HL-60 (cell line): ENCODE results near the gene IMMP2L.

Source experiments
- DNase-seq, 2 experiments: peaks; one replicate each; pipeline ENCODE4 v3.0.0-alpha.2; 2010 to 2020; ENCODE audit warnings: low read depth in 1 of 2, low spot score in 1 of 2
- H3K27ac ChIP-seq: fragments of 250-450 bp; sonication (Bioruptor Pico); replicated peaks from 2 replicates; pipeline ENCODE4 v1.5.1; 2020; ENCODE audit warnings: mild to moderate bottlenecking, moderate library complexity
- H3K27me3 ChIP-seq: fragments of 250-450 bp; sonication (Bioruptor Pico); 2 replicates; pipeline ENCODE4 v1.5.1; 2021; ENCODE audit warnings: mild to moderate bottlenecking, moderate library complexity; ENCODE audit not compliant: insufficient read depth, poor library complexity, severe bottlenecking
- H3K4me3 ChIP-seq: replicated peaks from 2 replicates; pipeline ENCODE4 v1.5.1; 2011; ENCODE audit warnings: mild to moderate bottlenecking, control low read depth, low read length; ENCODE audit not compliant: insufficient read depth
- GABPA ChIP-seq: IDR thresholded peaks from 2 replicates; pipeline ENCODE4 v1.6.1; 2012; ENCODE audit warnings: low read depth
- POLR2AphosphoS5 ChIP-seq: IDR thresholded peaks from 2 replicates; pipeline ENCODE4 v1.6.1; 2012; ENCODE audit warnings: low read depth
- SPI1 ChIP-seq: IDR thresholded peaks from 2 replicates; pipeline ENCODE4 v1.6.1; 2012; ENCODE audit warnings: low read depth, mild to moderate bottlenecking, borderline replicate concordance
- TF ChIP-seq, protein P1 (sequence below): IDR thresholded peaks from 2 replicates; pipeline ENCODE4 v1.6.1; 2012; ENCODE audit warnings: low read depth; ENCODE audit not compliant: insufficient replicate concordance
- TF ChIP-seq, protein P2 (sequence below): IDR thresholded peaks from one replicate; pipeline ENCODE4 v1.5.1; 2011; ENCODE audit warnings: low read length, control low read depth, inconsistent platforms; ENCODE audit not compliant: insufficient read depth

The IMMP2L gene

DNA sequence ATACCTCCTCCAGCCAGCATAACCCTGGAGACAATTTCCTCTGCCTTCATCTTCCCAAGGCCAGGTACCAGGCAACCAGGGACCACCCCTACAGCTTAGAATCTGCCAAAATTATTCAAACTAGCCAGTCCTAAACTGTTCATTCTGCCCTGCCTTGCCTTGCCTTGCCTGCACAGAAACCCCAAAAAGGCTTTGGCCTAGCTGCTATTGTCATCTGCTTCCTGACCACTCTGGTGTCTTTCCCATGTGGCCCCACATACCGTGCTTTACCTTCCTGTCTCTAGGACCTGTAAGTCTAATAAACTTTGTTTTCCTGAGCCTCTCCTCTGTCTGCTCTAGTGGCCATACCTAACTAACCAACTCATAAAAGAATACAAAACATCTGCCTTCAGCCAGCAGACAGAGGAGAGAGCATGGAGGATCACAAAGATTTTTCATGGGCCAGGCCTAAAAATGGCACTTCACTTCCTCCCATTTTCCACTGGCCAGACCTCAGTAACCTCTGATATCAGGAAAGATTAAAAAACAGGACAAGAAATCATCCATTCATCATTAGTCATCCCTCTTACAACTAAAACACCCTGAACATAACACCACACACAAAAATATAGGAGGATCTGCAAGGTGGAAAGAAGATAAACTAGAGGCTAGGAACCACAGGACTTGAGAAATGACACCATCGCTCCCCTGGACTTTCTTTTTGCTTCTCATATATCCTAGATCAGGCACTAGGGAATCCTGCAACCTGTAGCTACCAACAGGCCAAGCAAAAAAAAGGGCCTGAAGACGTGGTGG, 51.5 kb downstream of the IMMP2L start:
- H3K27me3 ChIP-seq, result no peaks in the 10 kb centered on the region
- no peak overlapping the region for H3K4me3 ChIP-seq
- no peak overlapping the region for H3K27ac ChIP-seq
- no peak for TF ChIP-seq SPI1
- TF ChIP-seq, protein P1, sequence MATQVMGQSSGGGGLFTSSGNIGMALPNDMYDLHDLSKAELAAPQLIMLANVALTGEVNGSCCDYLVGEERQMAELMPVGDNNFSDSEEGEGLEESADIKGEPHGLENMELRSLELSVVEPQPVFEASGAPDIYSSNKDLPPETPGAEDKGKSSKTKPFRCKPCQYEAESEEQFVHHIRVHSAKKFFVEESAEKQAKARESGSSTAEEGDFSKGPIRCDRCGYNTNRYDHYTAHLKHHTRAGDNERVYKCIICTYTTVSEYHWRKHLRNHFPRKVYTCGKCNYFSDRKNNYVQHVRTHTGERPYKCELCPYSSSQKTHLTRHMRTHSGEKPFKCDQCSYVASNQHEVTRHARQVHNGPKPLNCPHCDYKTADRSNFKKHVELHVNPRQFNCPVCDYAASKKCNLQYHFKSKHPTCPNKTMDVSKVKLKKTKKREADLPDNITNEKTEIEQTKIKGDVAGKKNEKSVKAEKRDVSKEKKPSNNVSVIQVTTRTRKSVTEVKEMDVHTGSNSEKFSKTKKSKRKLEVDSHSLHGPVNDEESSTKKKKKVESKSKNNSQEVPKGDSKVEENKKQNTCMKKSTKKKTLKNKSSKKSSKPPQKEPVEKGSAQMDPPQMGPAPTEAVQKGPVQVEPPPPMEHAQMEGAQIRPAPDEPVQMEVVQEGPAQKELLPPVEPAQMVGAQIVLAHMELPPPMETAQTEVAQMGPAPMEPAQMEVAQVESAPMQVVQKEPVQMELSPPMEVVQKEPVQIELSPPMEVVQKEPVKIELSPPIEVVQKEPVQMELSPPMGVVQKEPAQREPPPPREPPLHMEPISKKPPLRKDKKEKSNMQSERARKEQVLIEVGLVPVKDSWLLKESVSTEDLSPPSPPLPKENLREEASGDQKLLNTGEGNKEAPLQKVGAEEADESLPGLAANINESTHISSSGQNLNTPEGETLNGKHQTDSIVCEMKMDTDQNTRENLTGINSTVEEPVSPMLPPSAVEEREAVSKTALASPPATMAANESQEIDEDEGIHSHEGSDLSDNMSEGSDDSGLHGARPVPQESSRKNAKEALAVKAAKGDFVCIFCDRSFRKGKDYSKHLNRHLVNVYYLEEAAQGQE, result no peak
- TF ChIP-seq POLR2AphosphoS5, result no peak
- TF ChIP-seq, protein P2, sequence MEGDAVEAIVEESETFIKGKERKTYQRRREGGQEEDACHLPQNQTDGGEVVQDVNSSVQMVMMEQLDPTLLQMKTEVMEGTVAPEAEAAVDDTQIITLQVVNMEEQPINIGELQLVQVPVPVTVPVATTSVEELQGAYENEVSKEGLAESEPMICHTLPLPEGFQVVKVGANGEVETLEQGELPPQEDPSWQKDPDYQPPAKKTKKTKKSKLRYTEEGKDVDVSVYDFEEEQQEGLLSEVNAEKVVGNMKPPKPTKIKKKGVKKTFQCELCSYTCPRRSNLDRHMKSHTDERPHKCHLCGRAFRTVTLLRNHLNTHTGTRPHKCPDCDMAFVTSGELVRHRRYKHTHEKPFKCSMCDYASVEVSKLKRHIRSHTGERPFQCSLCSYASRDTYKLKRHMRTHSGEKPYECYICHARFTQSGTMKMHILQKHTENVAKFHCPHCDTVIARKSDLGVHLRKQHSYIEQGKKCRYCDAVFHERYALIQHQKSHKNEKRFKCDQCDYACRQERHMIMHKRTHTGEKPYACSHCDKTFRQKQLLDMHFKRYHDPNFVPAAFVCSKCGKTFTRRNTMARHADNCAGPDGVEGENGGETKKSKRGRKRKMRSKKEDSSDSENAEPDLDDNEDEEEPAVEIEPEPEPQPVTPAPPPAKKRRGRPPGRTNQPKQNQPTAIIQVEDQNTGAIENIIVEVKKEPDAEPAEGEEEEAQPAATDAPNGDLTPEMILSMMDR, result no peak
- no peak for DNase-seq

DNA sequence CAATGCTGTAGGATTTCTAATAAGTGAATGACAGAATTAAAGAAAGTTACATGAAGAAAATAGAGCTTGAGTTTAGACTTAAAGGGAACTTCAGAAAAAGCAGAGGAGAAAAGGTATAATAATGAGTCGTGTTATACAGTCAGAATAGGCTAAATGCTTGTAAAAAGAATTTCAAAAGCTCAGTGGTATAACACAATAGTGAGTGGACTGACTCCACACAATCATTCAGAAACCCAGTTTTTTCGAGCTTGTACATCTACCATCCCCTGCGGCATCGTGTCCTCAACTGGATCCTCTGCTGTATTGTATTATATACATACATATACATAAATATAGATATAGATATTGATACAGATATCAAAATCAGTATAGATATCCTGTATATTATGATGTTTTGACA, 52.2 kb downstream of the IMMP2L start:
- no peak overlapping the region for H3K4me3 ChIP-seq
- no peak for DNase-seq
- H3K27ac ChIP-seq, result no peak overlapping the region
- no peaks in the 10 kb centered on the region for H3K27me3 ChIP-seq
- TF ChIP-seq SPI1, result no peak
- no peak for TF ChIP-seq POLR2AphosphoS5
- TF ChIP-seq, protein P1, result no peak
- TF ChIP-seq, protein P2, result no peak
- TF ChIP-seq GABPA, result no peak

DNA sequence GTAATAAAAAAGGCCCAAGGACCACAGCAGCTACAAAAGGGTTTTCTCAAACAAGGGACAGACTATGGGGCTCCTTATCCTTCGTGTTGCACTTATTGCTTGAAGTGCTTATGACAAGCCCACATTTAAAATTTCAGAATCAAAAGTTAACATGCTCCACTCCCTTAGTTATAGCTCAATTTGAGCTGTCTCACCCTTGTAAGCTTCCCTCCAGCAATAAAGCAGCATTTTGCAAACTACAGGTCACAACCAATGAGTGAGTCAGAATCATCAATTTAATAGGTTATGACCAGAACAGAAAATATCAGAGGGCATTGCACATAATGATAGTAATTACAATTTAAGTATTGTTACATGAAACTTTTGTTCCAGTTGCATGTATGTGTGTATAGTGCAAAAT, 53.0 kb downstream of the IMMP2L start:
- no peak for DNase-seq
- H3K27me3 ChIP-seq, result no peaks in the 10 kb centered on the region
- H3K27ac ChIP-seq, result no peak overlapping the region
- no peak for TF ChIP-seq SPI1
- TF ChIP-seq, protein P1, result no peak
- TF ChIP-seq POLR2AphosphoS5, result no peak
- no peak for TF ChIP-seq GABPA
- TF ChIP-seq, protein P2, result no peak
- no peak overlapping the region for H3K4me3 ChIP-seq
